GM18907 (cell line): ENCODE results near the gene IL1F10.
"Not testable (repeated sequence)": the region's sequence is repeated elsewhere in the genome, so short reads cannot be mapped to it uniquely, and the experiment has no call there.

Experiments
- ATAC-seq: cut with Tn5 transposase; IDR thresholded peaks from one replicate; pipeline ENCODE4 v1.9.1; 2021; ENCODE audit warnings: mild to moderate bottlenecking, moderate library complexity; ENCODE audit not compliant: unreplicated experiment

The IL1F10 gene

DNA sequence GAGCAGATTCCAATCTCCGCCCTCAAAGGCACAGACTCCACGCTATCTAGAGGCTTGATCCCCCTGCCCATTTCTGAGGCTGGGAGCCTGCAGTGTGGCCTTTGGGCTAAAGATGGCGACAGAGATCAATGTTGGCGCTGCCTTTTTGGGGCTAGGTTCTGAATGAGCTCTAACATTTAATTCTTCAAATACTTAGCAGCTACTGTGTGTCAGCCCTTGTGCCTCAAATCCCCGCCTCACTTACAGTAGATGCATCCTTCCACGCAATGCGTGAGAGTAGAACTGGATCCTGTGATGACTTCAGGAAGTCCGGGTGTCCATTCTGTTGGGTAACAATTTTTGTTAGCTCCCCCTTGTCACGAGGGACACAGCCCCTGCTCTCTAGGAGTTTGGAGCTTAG is 12.4 kb downstream of the IL1F10 start:
- ATAC-seq, result peak; percentile 46

DNA sequence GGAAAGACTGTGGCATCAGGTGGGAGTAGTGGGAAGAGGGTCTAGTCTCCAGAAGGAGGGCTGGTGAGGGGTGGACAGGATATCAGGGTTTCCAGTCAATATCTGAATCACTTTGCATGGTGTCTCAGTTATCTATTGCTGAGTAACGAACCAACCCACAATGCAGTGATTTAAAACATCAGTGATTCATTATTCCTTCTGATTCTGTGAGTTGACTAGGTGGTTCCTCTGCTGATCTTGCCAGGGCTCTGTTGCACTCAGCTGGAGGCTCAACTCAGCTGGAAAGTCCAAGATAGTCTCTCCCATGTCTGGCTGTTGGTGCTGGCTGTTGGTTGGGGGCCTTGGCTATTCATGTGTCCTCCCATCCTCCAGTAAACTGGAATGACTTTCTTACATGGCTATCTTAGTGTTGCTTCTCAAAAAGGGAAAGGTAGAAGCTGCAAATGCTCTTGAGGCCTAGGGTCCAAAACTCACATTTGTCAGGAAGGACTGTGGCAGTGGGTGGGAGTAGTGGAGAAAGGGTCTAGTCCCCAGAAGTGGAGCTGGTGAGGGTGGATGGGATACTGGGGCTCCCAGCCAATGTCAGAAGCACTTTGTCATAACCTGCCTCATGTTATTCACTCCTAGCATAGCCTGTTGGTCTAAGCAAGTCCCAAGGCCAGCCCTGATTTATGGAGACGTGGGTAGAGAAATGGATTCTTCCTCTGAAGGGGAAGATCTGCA is 13.9 kb downstream of the IL1F10 start:
- ATAC-seq, result no peak

DNA sequence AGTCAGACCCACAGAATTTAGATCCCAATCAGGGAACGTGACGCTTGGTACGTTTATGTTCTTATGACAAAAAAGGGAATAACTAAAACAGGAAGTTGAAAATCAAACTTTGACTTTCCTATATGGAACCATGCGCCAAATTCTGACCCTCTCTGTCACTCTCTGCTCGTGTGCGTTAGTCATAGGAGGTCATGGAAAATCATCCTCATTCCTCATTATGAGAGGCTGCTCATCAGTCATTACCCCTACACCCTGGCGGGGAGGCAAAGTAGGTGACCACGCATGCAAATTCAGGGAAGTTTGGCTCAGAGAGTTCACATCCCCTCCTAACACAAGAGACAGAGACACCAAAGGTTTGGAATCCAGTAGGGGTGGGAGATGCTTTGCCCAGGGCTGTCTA is 15.5 kb downstream of the IL1F10 start:
- no peak for ATAC-seq

DNA sequence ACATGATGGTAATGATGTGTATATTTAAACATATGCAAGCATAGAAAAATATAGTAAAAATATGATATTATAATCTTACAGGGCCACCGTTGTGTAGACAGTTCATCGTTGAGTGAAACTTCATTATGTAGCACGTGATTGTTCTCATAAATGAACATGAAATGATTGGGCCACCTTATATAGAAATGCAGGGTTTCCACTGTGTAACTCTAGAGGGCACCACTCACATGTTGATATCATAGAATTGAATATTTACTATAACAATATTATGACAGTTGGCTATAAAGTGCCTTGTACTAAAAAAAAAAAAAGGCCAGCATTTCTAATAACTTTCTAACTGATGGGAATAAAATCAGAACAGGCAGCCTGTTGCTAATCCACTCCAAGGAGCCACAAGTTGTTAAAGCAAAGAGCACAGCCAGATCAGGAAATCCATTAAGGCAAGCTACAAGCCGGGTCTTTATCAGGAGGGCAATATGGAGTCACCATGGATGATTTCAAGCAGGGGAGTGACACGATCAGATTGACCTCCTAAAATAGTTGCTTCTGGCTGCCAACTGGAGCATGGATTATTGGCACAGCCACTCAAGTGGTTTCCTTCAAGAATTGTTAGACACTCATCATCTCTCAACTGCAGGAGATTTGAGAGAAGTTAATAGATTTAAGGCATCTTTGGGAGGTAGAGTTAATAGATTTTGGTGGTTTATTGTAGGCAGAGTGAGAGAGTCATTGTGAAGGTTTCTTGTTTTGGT is 16.7 kb downstream of the IL1F10 start:
- no peak for ATAC-seq

DNA sequence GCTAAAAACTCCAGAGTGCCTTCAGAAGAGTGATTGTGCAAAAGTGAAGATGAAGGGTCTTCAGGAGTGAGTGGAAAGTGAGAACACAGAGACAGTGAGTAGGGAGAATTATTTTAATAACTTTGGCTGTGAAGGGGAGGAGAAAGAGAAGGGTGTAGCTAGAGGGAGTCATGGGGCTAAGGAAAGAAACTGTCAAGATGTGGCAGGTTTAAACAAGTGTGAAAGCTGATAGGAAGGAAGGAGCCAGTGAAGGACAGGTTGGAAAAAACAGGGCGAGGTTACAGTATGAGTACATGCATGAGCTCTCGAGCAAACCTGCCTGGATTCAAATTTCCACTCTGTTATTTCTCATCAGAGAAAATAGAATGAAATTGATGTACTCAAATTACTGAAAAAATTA is 17.8 kb downstream of the IL1F10 start:
- no peak for ATAC-seq

DNA sequence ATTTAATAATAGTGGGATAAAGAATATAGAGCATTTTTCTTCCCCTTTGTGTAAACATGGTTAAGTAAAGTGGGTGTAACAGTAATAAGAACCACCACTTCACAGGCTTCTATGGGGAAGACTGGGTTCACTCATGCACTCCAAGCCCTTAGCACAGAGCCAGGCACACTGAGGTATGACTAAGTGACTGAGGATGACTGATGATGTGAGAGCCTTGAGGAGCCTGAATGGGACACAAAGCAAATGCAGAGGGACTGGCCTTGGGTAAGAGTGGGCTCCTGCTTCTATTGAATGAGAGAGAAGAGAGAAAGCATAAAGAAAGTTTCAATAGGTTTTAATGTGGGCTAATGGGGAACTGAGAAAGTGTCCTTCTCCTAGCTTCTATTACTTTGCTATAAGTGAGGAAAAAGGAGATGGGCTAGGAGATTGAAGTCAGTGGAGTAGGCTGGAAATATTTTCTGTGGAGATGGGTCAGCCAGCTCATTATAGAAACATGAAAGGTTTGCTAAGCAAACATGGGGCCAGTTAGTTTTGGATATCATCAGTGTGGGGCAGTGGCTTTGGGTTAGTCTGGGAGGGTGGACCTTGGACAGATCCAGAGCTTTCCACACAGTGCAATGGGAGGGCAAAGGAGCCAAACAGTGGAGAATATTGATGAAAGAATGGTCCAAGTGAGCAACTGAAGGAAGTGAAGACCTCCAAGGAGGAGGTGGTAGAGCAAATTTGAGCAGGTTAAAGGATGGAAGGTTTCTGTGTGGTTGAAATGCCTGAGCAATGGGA is 20.6 kb downstream of the IL1F10 start:
- no peak for ATAC-seq

DNA sequence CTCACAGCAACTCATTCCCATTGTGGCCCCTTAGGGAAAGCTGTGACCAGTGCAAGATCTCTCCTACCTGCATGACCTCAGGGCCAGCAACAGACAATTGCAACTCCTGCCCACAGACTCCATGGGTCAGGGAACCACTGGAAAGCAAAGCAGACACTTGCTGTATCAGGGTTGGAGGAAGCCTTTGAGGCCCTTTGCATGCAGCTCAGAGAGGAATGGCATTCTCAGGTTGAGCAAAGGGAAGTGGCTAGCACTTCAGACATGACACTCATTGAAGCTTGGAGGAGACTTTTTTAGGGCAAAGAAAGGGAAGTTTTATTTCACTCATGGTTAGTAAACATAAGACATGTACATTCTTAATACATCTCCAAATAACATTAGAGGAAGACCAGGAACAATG is 22.1 kb downstream of the IL1F10 start:
- ATAC-seq, result no peak

DNA sequence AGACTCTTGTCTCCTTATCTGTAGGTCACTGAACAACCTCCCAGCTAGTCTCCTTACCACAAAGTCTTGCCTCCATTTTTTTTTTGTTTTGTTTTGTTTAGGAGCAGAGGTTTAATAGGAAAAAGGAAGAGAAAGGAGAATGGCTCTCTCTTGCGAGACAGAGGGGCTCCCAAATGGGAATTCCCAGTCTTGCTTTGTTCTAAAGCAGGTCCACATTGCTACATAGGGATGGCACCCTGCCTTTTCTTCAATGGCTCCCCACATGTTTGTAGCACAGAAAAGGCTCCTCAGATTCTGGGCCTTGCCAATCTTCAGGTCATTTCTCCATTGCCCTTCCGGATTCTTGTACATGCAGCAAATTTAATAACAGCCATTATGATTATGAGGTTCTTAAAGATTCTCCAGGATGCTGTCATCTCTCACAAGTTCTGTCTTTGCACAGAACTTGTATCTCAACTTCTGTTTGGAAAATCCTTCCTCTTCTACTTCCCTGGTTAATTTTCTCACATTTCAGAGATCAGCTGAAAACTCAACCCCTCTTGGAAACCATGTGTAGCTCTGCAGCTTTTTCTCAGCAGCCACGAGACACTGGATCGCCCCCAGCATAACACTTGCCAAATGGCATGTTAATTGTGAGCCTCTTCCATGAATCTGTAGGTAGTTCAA is 23.6 kb downstream of the IL1F10 start:
- ATAC-seq, result no peak

DNA sequence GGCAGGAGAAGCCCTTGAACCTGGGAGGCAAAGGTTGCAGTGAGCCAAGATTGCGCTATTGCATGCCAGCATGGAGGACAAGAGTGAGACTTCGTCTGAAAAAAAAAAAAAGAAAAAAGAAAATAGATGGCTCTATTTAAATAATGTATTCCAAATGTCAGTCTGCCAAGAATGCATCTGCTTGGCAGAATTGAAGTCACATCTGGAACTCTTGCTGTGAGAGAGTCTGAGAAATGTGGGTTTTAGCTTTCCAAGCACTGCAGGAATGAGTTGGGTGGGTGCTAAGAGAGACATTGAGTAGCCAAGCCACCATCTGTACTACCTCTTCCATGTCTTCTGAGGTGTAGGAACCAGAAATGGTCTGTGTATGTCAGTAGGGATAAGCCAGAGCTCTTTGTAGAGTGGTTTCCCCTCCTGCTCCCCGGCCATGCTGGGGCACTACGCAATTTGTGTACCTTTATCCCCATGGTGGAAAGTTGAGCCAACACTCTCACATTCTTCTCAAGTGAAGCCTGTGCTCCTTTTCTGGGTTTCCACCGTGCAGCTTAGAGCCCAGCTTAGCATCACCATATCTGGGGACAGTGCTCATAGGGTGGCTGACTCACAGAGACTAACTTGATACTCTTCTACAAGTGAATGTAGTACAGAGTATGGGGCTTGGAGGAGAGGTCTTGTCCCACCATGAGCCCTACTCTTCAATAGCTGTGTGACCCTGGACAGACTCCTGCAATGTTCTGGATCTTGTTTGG is 25.3 kb downstream of the IL1F10 start:
- no peak for ATAC-seq

DNA sequence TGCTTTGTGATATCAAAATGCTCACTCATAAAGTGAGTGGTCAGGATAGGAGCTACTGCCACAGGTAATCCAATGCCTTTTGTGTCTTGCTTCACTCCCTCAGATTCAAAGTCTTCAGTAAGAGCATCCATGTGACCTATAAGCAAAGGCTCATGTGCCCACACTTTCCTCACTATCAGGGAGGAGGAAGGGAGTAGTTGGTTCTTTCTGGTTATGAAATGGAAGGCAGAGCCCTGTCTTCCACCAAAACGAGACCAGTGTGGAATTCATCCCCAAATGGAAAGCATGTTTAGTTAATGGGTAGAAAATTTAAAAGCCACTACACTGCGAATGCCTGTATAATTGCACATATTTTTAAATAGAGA is 25.8 kb downstream of the IL1F10 start:
- ATAC-seq, result no peak

DNA sequence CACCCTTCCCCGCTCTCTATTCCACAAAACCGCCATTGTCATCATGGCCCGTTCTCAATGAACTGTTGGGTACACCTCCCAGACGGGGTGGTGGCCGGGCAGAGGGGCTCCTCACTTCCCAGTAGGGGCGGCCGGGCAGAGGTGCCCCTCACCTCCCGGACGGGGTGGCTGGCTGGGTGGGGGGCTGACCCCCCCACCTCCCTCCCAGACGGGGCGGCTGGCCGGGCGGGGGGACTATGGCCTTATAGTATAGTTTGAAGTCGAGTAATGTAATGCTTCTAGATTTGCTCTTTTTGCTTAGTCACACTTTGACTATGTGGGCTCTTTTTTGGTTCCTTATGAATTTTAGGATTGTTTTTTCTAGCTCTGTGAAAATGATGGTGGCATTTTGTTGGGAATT is 28.5 kb downstream of the IL1F10 start:
- not testable (repeated sequence) for ATAC-seq

DNA sequence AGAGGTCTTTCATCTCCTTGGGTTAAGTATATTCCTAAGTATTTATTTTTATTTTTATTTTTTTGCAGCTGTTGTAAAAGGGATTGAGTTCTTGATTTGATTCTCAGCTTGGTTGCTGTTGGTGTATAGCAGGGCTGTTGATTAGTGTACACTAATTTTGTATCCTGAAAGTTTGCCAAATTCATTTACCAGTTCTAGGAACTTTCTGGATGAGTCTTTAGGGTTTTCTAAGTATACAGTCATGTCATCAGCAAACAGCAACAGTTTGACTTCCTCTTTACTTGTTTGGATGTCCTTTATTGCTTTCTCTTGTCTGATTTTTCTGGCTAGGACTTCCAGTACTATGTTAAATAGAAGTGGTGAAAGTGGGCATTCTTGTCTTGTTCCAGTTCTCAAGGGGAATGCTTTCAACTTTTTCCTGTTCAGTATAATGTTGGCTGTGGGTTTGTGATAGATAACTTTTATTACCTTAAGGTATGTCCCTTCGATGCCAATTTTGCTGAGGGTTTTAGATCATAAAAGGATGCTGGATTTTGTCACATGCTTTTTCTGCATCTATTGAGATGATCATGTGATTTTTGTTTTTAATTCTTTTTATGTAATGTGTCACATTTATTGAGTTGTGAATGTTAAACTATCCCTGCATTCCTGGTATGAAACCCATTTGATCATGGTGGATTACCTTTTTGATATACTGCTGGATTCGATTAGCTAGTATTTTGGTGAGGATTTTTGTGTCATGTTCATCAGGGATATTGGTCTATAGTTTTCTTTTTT is 29.3 kb downstream of the IL1F10 start:
- ATAC-seq, result not testable (repeated sequence)

DNA sequence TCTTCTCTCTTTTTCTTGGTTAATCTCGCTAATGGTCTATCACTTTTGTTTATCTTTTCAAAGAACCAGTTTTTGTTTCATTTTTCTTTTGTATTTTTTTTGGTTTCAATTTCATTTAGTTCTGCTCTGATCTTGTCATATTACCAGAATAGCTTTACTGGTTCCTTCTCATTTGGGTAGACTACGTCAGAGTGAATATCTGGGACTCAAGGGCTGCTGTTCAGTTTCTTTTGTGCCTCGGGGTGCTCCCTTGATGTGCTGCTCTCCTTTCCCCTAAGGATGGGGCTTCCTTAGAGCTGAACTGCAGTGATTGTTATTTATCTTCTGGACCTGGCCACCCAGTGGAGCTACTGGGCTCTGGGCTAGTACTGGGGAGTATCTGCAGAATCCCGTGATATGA is 30.3 kb downstream of the IL1F10 start:
- ATAC-seq, result peak; percentile 49

DNA sequence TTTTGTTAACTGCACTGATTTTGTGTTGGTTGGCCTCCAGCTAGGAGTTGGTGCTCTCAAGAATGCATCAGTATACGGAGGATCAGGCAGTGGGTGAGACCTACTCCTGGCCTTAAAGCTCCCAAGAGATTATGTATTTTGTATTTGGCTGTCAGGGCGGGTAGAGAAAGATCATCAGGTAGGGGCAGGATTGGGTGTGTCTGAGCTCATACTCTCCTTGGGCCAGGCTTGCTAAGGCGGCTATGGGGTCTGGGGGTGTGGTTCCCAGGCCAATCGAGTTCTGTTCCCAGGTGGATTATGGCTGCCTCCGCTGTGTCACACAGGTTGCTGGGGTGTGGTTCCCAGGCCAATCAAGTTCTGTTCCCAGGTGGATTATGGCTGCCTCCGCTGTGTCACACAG is 30.8 kb downstream of the IL1F10 start:
- no peak for ATAC-seq

DNA sequence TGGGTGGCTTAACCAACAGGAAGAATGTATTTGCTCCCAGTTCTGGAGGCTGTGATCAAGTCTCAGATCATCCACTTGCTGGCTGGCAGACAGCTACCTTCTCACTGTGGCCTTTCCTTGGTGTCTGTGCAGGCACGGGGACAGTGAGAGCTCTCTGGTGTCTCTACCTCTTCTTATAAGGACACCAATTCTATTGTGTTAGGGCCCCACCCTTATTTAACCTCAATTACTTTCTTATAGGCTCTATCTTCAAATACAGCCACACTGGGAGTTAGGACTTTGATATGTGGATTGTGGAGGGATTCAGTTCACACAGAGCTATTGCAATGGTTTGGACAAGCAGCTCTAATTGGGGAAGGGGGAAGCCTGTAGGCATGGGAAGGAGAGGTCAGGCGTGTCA is 34.4 kb downstream of the IL1F10 start:
- no peak for ATAC-seq

DNA sequence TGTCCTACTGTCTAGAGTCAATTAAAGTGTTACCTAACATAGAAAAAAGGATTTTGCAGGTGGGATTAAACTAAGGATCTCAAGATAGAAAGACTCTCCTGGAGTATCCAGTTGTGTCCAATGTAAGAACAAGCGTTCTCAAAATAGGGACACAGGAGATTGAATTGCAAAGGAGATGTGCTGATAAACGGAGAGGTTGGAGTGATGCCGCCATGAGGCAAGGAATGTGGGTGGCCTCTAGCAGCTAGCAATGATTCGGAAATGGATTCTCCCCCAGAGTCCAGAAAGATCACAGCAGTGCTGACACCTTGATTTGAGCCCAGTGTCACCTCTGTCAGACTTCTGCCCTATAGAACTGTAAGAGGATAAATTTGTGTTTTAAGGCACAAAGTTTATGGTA is 35.5 kb downstream of the IL1F10 start:
- no peak for ATAC-seq

DNA sequence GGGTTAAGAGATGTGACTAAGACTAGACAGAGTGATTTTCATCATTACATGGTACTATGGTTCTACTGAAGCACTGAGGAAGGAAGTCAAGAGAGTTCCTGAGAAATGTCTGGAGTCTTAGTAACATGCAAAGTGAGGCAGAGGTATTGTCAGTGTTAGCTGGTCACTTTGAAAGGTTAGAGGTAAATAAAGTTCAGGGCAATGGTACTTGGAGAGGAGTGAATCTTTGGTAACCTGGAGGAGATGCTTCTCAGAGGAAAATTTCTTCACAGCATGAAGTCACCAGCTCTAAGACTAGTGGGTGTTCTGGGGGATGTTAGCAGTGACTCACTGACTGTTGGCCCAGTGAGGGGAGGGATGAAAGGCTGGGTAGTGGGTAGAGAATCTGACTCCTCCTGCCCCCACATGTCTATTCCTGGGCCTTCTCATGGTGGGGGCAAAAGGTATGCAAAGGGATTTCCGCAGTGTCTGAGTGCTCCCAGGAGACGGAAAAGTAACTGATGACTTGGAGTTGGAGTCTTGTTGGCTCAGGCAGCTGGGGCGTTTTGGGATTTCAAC is 36.4 kb downstream of the IL1F10 start:
- no peak for ATAC-seq

DNA sequence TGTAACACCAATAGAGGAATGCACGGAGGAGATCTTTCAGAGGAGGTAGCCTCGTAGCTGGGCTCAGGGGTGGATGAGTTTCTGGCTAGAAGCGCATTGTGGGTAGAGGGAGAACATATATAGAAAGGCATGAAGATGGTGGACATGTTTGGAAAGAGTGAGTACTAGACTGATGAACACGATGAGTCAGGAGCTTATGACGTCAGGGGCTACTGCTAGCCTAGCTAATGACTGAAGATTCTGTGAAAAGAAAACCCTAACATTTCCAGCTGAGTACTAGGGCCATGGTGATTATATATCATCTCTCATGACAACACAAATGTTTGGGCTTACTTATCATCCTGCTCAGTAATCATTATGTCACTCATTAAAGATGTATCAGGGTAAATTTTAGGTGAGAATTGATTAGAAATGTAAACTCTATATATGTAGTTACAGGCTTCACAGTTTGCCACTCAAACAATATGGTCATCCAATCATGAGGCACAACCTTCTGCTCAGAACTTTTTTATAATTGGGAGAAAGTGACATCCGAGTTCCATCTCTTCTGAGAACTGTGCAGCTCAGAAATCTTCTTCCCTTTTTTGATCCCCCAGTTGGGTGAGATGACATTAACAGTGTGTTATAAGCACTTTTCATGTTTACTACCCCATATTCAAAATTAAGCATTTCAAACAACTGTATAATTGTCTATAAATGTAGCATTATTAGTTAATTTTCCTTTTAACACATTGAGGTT is 37.4 kb downstream of the IL1F10 start:
- no peak for ATAC-seq

DNA sequence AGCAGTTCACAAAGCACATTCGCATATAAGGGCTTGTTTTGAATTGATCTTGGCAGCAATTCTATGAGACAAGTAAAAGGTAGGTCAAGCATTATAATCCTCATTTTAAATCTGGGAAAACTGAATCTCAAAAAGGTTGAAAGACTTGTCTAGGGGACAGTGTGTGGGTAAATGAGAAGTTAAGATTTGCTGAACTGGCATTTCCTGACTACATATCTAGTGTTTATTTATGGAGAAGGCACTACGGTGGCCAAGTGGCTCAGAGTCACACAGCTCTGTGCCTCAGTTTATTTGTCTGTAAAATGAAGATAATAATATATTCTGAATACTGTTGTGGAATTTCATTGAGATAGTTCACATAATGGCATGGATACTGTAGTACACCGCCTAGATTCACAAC is 43.4 kb downstream of the IL1F10 start:
- ATAC-seq, result no peak
